Activated T-helper 1 cell treated with Interleukin-2 at 50 U/mL for 16 hours (primary cell): ENCODE measurements around the gene ANXA2.
"Not testable (repeated sequence)": the region's sequence is repeated elsewhere in the genome, so short reads cannot be mapped to it uniquely, and the experiment has no call there.

Experiments used
- DNase-seq: peaks from one replicate; pipeline ENCODE4 v3.0.0-alpha.2; 2020; ENCODE audit warnings: low read depth

ANXA2 gene

DNA sequence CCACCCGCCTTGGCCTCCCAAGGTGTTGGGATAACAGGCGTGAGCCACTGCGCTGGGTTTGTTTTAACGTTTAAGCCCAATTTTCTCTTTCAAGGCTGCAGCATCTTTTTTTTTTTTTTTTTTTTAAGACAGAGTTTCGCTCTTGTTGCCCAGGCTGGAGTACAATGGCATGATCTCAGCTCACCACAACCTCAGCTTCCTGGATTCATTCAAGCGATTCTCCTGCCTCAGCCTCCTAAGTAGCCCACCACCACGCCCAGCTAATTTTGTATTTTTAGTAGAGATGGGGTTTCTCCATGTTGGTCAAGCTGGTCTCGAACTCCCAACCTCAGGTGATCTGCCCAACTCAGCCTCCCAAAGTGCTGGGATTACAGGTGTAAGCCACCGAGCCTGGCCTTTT lies 12.6 kb upstream of the ANXA2 start:
- DNase-seq = not testable (repeated sequence)

DNA sequence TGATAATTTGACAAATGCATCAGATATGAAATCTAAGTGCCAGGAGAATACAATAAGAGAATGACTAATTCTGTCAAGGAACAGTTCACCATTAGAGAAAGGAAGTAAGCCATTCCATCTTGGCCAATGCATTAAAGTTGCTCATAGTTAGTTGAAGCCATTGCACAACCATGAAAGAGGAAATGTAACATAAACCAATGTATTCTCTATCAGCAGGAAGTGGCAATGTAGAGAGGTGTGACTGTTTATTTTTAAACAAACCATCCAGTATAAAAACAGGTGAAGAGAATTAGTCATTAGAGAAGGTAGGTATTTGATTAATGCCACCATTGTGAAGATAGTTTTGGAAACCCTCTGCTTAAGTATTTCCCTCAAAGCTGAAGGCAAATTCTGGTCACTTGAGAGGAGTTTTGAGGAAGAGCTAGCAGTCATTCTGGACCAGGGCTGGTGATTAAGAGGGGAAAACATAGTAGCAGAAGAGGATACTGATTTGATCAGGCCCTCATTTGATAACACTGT lies 10.7 kb upstream of the ANXA2 start:
- no peak for DNase-seq

DNA sequence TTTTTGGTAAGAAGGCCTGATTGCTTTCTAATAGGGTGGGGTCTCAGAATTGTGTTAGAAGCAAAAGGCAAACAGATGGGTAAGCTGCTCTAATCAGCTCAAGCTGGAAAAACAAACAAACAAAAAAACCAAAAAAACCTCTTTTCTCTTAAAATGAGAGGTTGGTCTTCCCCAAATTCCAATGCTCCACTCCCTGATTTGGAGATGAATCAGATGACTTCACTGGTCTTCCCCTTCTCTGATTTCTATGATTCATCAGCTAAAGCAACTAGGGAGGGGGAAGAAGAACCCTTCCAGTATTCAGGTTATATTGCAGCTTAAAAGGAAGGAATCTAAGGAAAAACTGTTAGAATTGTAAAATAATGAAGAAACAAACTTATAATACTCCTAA lies 9.6 kb upstream of the ANXA2 start:
- DNase-seq = no peak

DNA sequence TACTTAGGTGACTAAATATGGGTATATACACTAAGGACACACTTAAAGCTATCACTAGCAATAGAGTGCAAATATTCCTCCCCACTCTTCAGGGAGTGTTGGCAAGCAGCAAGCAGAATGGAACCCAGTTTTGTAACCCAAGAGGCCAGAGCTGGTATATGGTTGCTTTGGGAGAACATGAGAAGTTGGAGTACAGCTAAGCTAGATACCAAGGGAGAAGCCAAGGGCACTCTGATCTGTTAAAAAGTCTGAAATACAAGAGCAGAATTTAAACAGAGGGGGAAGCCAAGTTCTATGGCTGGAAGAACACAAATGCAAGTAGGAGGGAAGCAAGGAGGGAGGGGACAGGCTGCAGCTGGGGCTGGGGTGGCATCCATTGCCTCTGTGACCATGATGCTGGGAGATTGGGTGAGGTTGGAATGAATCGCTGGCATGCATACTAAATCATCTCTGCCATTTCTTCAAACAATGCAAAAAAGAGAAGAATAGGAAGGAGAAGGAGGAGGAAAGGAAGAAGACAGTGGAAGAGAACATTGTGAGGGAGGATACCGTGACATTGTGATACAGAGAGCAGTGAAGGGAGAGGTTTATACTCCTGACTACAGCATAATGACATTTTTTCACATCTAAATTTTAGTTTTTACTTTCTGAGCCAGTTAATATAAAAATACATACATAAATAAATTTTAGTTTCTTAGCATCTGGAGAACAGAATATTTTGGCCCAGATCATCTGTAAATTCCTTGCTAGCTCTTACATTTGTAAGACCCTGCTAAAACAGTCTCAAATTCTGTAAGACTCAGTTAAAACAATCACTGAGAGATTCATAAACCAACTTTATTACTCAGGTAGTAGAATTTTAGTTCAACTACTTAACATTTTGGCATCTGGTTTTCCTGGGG lies 9.0 kb upstream of the ANXA2 start:
- DNase-seq = no peak

DNA sequence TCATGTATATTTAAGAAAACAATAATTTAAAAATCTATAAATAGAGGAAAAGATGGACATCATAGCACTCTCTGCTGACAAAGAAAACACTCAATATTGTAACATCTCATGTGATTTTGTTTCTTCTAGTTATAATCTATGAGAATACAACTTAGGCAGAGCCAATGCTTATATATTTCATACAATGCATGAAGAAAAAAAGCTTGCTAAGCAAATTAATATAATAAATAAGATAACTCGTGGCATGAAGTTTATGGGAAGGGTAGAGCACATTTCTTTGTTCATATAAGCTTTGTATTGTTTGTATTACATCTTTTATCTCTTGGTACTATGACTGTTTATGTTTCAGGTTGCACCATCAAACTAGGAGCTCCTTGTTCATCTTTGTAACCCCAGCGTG lies 7.6 kb upstream of the ANXA2 start:
- no peak for DNase-seq

DNA sequence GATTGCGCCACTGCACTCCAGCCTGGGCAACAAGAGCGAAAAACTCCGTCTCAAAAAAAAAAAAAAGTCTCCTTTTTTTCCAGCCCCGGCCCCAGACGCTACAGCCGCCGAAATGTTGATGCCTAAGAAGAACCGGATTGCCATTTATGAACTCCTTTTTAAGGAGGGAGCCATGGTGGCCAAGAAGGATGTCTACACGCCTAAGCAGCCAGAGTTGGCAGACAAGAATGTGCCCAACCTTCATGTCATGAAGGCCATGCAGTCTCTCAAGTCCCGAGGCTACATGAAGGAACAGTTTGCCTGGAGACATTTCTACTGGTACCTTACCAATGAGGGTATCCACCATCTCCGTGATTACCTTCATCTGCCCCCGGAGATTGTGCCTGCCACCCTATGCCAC lies 6.6 kb upstream of the ANXA2 start:
- not testable (repeated sequence) for DNase-seq

DNA sequence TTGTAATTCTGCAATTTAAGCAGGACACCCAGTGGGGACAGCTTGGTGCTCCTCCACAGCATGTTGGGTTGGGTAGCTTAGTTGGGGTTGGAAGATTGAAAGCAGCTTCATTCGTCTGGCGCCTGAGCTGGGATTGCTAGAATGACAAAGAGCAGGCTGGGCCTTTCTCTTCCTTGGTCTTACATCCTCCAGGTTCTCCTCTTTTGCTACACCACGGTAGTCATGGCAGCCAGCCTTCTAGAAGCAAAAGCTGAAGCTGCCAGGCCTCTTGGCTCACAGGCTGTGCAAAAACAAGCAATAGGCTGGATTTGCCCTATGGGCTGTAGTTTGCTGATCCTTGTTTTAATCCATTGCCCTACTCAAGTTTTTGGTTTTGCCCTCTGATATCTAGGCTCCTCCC lies 3.2 kb upstream of the ANXA2 start:
- no peak for DNase-seq

DNA sequence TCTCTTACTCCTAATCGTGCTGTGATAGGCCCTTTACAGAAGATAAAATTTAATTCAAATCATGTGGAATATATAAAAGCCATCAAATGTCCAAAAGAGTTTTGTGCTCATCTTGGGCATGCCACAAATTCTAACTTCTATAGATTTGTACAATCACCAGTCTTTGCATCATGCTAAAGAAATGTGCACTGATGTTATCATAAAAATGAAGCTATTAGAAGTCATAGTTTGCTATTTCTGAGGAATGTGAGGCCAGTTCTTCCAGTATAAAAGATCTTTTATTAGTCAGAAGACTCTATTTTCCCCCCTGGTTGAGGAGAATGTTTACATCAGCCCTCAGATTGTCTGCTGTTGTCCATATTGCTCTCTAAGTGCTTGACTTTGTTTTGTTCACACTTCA lies 2.1 kb upstream of the ANXA2 start:
- DNase-seq = no peak

DNA sequence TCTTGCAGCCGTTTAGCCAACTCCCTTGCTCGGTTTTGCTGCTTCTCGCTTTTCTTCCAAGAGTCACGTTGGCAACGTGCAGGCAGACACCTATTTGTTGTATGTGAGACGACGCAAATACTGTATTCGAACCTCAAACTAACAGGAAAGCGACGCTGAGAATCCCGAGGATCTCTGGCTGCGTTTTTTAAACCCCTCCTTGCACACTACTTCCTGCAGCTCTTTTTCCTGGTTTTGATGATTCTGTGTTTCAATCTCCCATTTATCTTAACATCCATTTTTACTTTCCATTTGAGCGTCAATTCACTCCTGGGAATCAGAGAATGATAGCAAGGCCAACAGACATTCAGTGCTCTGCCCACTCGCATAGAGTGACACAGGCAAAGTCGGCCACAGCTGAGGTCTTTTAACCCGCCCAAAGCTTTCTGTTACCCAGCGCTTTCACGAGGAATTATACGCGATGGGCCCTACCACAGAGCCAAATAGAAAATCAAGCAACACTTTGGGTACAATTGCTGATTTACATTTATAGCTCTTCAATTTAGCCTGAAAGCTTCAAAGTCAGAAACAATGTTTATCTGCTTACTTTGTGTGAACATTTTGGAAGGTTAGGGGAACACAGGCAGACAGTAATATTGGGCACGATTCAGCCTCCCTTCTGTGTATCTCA lies 1.6 kb upstream of the ANXA2 start:
- no peak for DNase-seq

DNA sequence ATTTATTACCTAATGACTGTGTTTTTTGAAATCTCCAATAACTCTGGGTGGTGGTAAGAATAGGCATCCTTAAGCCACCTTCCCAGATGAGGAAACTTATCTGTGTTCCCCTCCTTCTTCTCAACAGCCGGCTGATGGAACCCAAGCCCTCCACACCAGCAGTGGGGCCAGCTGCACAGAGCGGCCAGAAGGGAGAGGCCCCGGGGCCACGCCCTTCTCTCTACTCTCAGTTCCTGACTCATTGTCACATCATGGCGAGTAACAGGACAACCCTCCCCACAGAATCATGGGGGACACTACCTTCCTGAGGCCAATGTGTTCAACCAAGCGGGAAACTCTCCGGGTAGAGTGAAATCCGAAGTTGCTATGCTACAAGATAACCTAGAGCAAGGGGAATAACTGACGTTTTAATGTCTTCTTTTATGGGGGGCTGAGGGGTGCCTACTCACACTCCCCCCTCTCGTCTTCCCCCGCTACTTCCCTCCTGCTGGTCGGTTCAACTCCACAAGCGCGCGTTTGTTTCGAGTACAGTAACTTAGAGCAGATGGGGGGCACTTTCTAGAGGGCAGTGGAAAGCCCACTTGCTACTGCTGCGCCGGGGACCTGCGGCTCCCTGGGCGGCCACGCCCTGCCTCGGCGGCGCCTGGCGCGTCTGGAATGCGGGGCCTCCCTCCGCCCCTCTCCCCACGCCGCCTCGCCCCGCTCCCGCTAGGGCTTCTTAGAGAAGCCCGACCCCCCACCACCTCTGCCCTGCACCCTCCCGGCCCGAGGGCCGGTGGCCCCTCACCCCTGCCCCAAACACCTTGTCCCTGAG lies 621 bp downstream of the ANXA2 start:
- peak; percentile 25 for DNase-seq

DNA sequence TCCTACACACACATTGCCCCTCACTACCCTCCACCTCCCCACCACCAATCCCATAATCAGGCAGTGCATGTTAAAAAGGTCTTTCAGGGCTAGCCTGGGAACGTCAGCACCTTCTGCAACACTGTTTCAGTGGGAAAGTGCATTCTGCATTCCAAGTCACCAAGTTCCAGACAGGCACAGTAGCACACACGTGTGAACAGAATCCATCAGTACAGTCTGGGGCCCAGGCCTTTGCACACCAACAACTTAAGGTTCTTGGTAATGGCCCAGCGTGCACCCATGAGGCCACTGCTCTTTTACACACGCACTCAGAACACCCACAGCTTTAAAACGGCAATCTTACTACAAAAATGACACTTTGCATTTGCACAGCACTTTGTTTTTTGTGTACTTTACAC lies 1.2 kb downstream of the ANXA2 start:
- no peak for DNase-seq

DNA sequence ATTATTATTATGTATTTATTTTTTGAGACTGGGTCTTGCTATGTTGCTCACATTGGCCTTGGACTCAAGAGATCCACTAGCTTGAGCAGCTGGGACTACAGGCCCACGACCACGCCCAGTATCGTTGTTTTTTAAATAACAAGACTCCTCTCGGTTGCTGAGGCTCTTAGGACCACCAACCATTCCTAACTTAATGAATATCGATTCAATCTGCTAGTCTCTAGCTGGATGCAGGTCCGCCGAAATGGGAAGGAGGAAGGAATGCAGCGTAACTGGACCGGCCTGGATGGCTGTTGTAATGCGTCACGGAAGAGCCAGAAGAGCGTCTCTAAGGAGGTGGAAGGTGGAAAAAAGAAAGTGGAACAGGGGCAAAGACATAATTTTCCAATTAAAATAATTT lies 1.7 kb downstream of the ANXA2 start:
- DNase-seq = no peak

DNA sequence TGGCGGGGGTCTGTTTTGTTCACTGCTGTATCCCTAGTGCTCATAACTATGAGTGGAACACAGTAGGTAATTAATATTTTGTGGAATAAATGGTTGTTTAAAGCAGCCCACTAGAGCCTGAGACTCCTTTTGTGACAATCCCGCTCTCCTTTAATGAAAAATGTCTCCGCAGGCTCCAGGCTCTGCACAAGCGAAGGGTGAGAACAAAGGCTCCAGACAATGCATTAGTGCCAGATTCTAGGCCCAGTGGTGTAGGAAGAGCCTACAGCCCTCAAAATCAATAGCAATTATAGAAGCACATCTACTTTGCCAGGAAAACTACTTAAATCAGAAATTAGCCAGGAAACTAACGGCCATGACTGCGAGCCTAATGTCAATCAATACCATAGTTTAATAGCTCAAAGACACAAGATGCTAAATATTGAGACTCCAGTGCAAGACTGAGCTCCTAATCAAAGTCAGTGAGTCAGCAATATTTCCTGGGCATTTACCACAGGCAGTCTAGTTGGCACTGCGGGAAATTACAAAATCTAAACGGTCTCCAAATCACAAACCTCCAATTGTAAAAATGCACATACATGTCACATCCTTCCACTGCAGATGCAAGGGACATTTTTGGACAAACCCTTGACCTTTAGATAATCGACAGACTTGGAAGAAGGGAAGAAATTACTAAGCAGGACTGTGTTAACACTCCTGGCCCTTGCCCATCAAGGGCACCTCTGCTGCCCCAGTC lies 2.3 kb downstream of the ANXA2 start:
- no peak for DNase-seq

DNA sequence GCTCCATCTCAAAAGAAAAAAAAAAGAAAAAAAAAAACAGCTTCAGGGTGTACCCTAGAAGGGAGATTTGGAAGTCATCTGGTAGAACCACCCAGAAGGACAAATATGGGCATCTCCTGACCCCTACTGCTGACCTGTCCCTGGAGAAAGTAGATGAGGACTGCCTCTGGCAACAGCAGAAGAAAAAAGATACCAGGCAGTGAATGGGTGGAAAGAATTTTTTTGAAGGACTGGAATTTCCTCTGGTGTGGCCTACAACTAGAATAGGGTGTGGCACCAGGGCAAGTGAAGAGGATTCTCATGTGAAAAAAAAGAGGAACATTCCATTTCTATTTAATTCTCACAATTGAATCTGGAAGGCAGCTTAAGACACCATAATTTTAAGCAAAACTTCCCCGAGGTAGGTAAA lies 3.1 kb downstream of the ANXA2 start:
- DNase-seq = no peak

DNA sequence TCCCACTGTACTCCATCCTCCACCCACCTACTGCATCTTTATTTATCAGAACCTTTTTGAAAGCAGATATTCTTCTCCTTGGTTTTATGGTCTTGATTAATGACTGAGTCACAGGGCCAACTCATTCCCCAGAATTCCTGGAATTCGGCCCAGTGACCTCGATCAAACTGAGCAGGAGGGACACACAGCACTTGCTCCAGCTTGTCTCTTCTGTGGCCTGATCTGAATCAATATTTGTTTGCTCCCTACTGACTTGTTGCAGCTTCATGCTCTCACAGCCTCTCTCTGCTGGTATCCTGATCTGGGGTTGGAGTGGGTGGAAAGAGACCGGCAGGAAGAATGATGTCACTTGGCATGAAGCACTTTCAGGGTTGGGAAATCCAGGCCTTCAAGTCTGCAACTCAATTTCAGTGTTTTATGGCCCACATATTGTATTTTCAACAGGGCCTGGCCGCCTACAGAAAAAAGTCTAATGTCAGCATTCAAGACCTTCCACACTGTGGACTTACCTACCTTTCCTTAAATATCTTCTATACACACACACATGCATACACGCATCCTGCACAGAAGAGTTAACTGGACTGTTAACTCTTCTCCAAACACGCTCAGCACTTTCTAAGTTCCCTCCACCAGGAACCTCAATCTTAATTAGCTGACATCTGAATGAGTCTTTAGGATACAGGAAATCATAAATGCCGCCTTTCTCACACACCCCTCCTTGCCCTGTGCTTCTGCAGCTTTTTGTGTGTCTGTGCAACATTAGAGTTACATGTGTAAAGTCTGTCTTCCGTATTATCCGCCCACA lies 4.6 kb downstream of the ANXA2 start:
- no peak for DNase-seq

DNA sequence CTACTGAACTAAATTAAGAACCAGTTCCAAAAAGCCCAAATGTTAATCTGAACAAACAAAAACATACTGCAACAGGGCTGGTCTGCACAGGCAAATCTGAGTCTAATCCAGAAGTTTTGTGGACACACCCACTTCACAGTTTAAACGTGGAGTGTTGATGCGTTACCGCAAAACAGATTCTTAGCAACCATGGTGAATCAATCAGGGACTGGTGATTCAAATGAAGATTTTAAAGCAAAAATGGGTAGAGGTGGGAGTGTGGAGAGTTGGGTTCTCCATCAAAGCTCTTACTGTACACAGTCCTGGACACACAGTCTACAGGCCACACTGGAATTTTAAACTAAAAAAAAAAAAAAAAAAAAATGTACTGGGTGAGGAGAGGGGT lies 5.2 kb downstream of the ANXA2 start:
- no peak for DNase-seq

DNA sequence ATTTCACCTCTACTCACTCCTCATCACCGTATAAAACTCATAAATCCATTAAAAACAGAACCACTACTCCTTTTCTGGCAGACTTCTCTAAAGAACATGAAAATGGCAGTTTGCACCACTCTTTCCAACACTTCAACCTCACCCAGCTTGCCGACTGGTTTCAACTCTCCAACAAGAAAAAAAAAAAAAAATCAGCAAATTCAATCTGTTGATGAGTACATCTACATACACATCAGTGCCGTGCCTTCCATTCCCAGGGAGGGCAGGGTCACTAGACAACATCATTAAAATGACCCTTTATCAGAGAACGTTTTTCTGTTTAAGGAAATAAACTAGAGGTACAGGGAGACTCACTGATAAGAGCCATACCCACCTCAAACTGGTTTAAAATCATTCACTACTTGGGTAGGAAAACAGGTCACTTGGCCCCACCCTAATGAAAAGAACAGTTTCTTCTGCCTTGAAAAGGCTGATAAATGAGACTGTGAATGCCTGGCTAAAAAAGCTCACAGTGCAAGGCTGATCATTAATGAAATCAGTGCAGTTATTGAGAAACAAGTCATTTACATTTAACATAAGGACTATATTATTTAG lies 6.0 kb downstream of the ANXA2 start:
- DNase-seq = no peak

DNA sequence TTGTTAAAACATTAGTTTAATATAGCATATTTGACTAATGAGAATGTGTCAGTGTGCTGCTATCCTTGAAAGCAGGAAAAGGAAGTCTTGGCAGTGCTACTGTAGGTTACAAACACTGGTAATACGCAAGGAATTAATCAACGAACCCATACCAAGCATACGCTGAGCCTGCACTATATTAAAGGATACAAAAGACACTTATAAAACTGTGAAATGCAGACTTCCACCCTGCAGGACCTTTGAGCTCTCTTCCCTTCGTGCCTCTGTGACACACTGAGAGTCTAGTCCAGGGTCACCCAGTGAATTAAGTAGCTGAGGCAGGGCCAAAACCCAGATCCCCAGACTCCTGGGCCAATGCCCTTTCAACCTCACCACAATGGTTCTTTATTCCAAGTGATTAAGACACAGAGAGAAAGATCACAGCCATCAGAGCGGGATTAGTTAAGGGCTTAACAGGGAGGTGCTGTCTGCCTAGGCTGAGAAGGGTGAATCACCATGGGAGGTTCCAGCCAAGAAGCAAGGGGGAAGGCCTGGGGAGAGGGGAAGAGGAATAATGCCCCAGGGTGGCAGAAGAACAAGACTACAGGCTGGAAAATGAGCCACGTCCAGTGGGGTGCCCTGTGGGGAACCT lies 6.8 kb downstream of the ANXA2 start:
- no peak for DNase-seq

DNA sequence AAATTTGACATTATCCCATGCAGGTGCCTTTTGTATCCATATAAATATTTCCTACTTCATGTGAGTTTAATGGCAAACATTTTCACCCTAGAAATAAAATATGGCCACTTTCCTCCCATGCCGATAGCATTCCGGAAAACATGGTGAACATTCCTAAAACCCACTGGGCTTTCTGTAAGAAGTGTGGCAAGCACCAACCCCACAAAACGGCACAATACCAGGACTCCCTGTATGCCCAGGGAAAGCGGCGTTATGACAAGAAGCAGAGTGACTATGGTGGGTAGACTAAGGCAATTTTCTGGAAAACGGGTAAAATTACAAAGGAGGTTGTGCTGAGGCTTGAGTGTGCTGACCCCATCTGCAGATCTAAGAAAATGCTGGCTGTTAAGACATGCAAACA lies 7.6 kb downstream of the ANXA2 start:
- no peak for DNase-seq
